Posterior vena cava (tissue), 2 donors: ENCODE measurements around the gene PTPRC. TPM values are rescaled to one million over a fixed set of nuclear protein-coding genes. Genes with fewer than 3 reads are reported as not detected.
A peak's percentile ranks its signal among the peaks of the same experiment; 100 is the strongest.

ENCODE experiments used
- DNase-seq: peaks from one replicate; pipeline ENCODE4 v3.0.0-alpha.2; 2020; ENCODE audit warnings: low spot score
- intact Hi-C, 2 donors: fragments of 100-400 bp; cut with DNase I; formaldehyde crosslinking; loops; one replicate each; pipeline versions ENCODE4 v1.14.1 to v1.14.2; 2022 to 2023
- total RNA-seq, 2 donors: library from RNA; stranded (reverse); fragmentation: NEBNext Ultra II Directional; extraction: Animal tissue kit (Norgen Biotek cat#: 25700); gene quantifications; one replicate each; pipeline ENCODE4 v1.2.1, GENCODE V29; 2021
- donor health status: DM: yes; HTN: yes; CAD: no.
- donor health status: DM: yes; HTN: yes; CAD: no.

The PTPRC gene
- total RNA-seq, 2 donors from 2014 or later = 30.8 to 41.7 TPM

- DNase-seq = no peak
- intact Hi-C loops = no loop called here
Measured at GRCh38 chr1:198664068-198664788, 25.4 kb downstream of the PTPRC start.

- no peak for DNase-seq
- intact Hi-C loops = no loop called here
Measured at GRCh38 chr1:198667186-198667585, 28.3 kb downstream of the PTPRC start.

DNA sequence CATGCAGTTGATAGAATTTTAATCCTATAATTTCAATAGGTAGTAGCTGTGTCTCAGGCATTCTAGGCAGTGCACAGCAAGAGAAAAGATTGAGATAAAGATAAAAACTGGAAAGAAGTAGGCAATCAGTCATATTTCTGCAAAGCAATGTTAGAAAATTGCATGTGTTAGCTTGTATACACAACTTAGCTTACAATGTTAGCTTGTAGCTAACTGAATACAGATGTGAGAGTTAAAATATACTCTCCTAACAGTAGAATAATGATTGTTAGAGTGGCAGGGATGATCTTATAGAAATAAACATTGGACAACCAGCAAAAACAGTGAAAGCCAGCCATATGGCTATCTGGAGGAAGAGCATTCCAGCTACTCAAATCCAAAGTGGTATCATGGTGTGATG lies 29.0 kb downstream of the PTPRC start:
- DNase-seq = no peak
- intact Hi-C loops = no loop called here

GRCh38 chr1:198669023-198669698 lies 30.3 kb downstream of the PTPRC start:
- intact Hi-C loops = no loop called here
- DNase-seq = no peak

DNA sequence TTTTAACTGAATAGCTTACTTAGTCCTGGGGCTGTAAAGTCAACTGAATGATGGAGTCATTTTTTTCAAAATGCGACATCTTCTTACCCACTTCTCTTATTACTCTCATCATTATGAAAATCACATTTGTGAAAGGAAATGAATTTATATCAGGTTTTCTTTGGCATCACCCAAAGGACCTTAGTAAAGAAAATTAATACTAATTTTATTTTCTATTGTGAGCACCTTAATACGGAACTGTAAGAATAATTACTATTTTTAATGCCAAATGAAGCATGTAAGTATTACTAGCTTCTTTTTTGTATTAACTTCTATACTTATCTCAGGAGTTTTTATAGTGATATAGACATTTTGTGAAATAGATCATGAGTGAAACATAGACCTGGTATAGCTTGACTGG lies 30.9 kb downstream of the PTPRC start:
- no peak for DNase-seq

GRCh38 chr1:198671136-198671535 lies 32.3 kb downstream of the PTPRC start:
- intact Hi-C loops = no loop called here

More for the DNA sequence above, 30.9 kb downstream of the PTPRC start:
- intact Hi-C loops = no loop called here

DNA sequence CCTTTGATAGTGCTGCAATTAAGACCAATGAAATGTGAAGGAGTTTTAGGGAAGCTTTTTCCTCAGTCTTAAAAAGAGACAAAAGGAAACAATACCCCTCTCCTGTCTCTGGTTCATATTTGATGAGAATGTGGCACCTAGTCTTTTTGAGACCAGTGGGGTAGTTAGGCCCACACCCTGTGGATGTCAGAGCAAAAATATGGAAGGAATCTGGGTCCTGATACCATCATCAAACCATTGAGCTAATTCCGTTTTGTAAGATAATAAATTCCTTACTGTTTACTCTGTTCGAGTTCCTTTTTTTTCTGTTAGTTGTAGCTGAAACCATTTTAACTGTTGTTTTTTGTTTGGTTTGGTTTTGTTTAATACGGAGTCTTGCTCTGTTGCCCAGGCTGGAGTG lies 33.3 kb downstream of the PTPRC start:
- intact Hi-C loops = no loop called here
- no peak for DNase-seq

More at GRCh38 chr1:198671136-198671535, 32.3 kb downstream of the PTPRC start:
- DNase-seq = no peak

DNA sequence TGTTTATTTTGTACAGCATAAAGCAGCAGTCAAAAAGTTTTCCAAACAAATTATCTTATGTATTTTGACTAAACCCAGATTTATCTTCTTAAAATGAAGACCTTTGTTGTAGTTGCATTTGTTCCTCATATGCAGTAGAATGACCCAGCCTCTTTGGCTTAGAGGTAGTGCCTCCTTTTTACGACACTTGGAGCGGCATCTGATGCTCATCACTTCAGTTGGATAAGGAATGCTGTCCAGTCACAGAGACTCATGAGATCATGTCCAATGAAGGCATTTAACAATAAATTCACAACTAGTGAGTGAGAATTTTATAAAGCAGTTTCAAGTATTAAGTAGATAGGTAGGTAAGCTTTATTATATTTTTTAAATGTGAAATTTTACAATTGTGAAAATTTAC lies 35.2 kb downstream of the PTPRC start:
- intact Hi-C loops = no loop called here
- DNase-seq = no peak

DNA sequence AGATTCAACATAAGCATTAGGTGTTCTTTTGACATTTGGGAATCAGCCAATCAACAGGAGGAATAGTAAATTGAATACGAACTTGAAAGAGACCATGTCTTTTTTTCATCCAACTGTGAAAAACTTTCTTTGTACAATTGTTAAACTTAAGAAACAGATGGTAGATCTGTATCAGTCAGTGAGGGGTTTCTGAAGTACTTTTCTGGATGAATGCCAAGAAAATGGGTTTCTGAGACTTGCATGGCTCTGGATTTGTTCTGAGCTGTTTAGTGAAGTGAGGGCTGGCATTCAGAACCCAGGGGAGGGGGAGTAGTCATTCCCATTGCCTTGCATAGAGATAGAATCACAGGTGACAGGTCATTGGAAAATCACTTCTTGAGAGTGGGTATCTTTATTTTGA lies 37.4 kb downstream of the PTPRC start:
- intact Hi-C loops = no loop called here
- no peak for DNase-seq

GRCh38 chr1:198677027-198677426 lies 38.2 kb downstream of the PTPRC start:
- DNase-seq = no peak
- intact Hi-C loops = no loop called here

DNA sequence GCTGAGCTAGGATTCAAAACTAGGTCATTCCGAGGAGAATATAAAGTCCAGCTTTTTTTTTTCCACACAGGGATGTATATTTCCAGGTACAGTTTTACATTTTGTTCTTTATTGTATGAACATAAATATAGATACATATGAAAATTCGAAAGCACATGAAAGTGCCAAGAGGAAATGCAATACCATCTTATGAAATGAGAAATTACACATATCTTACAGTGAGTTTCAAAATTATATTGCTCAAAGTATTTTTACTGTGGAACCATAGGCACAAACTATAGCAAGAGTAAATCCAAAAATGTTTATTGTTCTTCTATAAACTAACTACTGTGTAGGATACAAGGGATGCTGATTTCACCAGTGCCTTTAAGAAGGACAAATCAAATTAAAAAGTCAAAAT lies 39.0 kb downstream of the PTPRC start:
- intact Hi-C loops = no loop called here
- no peak for DNase-seq

- intact Hi-C loops = no loop called here
- DNase-seq = no peak
Measured at GRCh38 chr1:198678301-198678836, 39.5 kb downstream of the PTPRC start.

- no peak for DNase-seq
Measured at GRCh38 chr1:198678901-198679329, 40.1 kb downstream of the PTPRC start.

DNA sequence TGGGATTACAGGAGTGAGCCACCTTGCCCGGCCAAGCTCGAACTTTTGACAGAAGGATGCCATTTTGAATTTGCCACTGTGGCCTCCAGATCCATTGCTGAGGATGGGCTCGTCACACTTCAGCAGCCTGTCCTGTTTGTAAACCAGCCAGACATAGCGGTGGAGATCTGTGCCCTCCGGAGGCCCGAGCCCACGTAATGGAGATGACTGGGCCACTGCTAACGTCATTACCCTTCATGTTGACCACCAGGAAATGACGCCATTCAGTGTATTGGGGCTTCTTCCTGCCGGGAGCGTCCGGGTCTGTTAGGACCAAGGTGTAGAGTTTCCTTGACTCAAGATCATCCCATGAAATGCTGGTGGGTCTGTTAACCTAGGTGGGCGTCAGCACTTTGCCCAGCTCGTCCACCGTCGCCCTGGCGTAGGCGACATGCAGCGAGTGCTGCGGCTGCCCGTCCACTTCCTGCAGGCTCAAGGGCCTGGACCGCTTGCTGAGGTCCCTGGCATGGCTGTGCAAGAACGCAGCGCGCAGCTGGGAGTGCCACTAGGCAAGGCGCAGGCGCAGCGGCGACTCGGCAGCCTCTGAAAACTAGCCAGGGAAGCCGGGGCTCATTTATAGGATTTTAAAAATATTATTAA lies 40.8 kb downstream of the PTPRC start:
- peak; percentile 81 for DNase-seq

More at GRCh38 chr1:198678901-198679329, 40.1 kb downstream of the PTPRC start:
- intact Hi-C loops = no loop called here

DNA sequence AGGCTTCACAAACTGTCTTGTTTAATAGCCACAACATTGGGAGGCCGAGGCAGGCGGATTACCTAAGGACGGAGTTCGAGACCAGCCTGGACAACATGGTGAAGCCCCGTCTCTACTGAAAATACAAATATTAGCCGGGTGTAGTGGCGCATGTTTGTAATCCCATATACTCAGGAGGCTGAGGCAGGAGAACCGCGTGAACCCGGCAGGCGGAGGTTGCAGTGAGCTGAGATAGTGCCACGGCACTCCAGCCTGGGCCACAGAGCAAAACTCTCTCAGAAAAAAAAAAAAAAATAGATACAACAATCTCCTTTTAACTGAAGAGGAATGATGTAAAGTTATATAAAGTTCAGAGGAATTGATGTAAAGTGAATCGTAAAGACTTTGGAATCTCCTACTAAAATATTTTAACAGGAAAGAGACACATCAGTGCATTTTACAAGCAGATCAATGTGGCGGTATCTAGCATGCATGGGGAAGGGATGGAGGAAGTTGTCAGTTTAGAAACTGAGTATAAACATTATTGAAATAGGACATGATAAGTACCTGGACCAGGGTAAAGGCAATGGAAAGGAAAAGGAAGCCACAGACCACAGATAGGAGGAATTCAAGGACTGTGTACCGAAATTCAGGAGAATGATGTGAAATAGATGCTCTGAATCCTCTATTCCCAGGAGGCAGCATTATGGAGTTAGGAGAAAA lies 41.5 kb downstream of the PTPRC start:
- intact Hi-C loops = loop anchor here in 1 of 2 donors (5.0 kb wide), 1 partner anchor 1317 kb away; no protein-coding TSS in a partner anchor

More for the DNA sequence above, 40.8 kb downstream of the PTPRC start:
- intact Hi-C loops = loop anchor here in 1 of 2 donors (5.0 kb wide), 1 partner anchor 1318 kb away; no protein-coding TSS in a partner anchor

GRCh38 chr1:198681252-198681651 lies 42.4 kb downstream of the PTPRC start:
- no peak for DNase-seq
- intact Hi-C loops = loop anchor here in 1 of 2 donors (5.0 kb wide), 1 partner anchor 1316 kb away; no protein-coding TSS in a partner anchor

More for the DNA sequence above, 41.5 kb downstream of the PTPRC start:
- no peak for DNase-seq

DNA sequence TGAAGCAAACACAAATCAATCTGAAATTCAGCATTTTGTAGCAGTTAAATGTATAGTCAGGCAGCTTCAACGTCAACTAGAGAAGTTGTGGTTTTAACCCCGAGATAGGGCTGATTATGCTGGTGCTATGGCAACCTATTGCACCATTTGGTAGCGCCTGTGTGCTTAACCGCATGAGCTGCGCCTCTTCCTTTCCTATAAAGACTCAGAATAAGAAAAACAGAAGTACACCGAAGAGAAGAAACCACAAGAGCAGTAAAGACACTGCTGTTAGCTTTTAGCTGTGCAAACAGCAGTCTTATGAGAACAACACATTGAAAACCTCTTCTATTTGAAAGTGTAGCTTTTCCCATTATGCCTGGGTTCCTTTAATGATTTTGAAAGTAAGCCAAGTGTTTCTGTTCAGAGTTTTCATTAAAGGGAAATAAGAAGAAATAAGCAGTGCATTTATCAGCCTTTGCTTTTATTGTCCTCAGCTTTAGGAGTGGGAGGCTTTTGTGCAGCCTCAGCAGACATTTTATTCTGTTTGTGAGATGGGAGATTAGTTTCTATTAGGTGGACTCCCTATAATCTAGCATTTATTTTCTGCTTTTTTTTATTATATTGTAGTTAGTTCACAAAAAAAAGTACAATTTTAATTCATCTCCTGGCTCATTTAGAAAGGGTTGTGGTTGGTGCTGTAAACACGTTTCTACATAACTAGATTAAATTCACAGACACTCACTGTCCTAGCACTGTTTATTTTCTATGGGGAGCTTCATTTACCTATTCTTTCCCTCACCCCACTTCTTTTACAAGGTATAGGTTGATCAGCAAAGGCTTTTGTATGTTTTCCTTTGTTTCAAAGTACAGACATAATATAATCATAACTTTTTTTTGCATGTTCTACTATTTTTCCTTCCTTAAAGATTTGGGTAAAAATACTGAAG lies 43.3 kb downstream of the PTPRC start:
- DNase-seq = peak; percentile 86
- intact Hi-C loops = loop anchor here in 1 of 2 donors (5.0 kb wide), 1 partner anchor 1315 kb away; no protein-coding TSS in a partner anchor

- intact Hi-C loops = loop anchor here in 1 of 2 donors (5.0 kb wide), 1 partner anchor 1314 kb away; no protein-coding TSS in a partner anchor
- DNase-seq = no peak
Measured at GRCh38 chr1:198682850-198683249, 44.0 kb downstream of the PTPRC start.
